Ascending aorta (tissue), 2 donors: Measurements from ENCODE around the gene CDC16. TPM values are rescaled to one million over a fixed set of nuclear protein-coding genes. Genes with fewer than 3 reads are reported as not detected.

Experiments
- DNase-seq, 2 donors: peaks; one replicate each; pipeline ENCODE4 v3.0.0-alpha.2; 2019; ENCODE audit warnings: low spot score in 2 of 2
- H3K27ac ChIP-seq, 2 donors: fragments of 200-600 bp; sonication (generic); one replicate each; pipeline ENCODE4 v1.5.1; 2016 to 2017; ENCODE audit warnings: mild to moderate bottlenecking in 1 of 2
- H3K27me3 ChIP-seq: fragments of 200-600 bp; sonication (generic); one replicate; pipeline ENCODE4 v1.5.1; 2017
- H3K36me3 ChIP-seq, 2 donors: fragments of 200-600 bp; sonication (generic); one replicate each; pipeline ENCODE4 v1.5.1; 2016
- H3K4me1 ChIP-seq, 2 donors: fragments of 200-600 bp; sonication (generic); one replicate each; pipeline ENCODE4 v1.5.1; 2016 to 2017; ENCODE audit warnings: mild to moderate bottlenecking in 1 of 2
- H3K4me3 ChIP-seq, 2 donors: fragments of 200-600 bp; sonication (generic); one replicate each; pipeline ENCODE4 v1.5.1; 2016 to 2017; ENCODE audit warnings: mild to moderate bottlenecking in 1 of 2
- H3K9me3 ChIP-seq, 2 donors: fragments of 200-600 bp; sonication (generic); one replicate each; pipeline ENCODE4 v1.5.1; 2016
- intact Hi-C: fragments of 100-400 bp; cut with DNase I; formaldehyde crosslinking; loops from one replicate; pipeline ENCODE4 v1.15.1; 2023
- total RNA-seq: library from RNA; depleted of rRNA; stranded (reverse); fragments of >200 nt; gene quantifications from one replicate; pipeline ENCODE4 v1.1.0, GENCODE V29; 2016
- TF ChIP-seq, protein P1 (sequence below), 3 experiments: fragments of 200-600 bp in 2 of 3; fragments of 450-650 bp in 1 of 3; sonication (generic) in 2 of 3; IDR thresholded peaks; one replicate each; pipeline ENCODE4 v1.5.1; 2016 to 2019; ENCODE audit warnings: antibody characterized with exemption in 3 of 3, mild to moderate bottlenecking in 1 of 3, moderate library complexity in 1 of 3

CDC16 gene
- total RNA-seq, 1 donor from 2014 or later, result 41.1 TPM

DNA sequence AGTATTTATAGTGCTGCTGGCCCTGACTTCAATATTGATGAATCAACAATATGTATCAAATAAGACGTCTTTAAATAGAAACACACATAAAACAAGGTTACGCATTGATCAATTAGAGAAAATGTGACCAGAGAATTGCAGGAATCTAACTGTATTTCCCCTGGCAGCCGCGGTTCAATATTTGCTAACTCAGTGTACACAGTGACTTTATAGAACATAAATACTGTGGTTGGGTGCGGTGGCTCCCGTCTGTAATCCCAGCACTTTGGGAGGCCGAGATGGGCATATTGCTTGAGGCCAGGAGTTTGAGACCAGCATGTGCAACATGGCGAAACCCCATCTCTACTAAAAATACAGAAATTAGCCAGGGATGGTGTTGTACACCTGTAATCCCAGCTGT is 23.9 kb downstream of the CDC16 start:
- Histone ChIP-seq H3K27ac (no peak overlapping the region), H3K36me3 (peaks cover 67 to 97% of the 10 kb centered on the region in 2 donors), H3K9me3 (no peaks in the 10 kb centered on the region), H3K4me1 (no peaks in the 10 kb centered on the region), H3K4me3 (no peak overlapping the region), H3K27me3 (no peaks in the 10 kb centered on the region)
- TF ChIP-seq, protein P1, sequence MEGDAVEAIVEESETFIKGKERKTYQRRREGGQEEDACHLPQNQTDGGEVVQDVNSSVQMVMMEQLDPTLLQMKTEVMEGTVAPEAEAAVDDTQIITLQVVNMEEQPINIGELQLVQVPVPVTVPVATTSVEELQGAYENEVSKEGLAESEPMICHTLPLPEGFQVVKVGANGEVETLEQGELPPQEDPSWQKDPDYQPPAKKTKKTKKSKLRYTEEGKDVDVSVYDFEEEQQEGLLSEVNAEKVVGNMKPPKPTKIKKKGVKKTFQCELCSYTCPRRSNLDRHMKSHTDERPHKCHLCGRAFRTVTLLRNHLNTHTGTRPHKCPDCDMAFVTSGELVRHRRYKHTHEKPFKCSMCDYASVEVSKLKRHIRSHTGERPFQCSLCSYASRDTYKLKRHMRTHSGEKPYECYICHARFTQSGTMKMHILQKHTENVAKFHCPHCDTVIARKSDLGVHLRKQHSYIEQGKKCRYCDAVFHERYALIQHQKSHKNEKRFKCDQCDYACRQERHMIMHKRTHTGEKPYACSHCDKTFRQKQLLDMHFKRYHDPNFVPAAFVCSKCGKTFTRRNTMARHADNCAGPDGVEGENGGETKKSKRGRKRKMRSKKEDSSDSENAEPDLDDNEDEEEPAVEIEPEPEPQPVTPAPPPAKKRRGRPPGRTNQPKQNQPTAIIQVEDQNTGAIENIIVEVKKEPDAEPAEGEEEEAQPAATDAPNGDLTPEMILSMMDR (IDR thresholded peaks at IDR 0.05), result no peak
- no peak for DNase-seq
- intact Hi-C loops, result no loop called here

- TF ChIP-seq, protein P1 (IDR thresholded peaks at IDR 0.05), result no peak
- intact Hi-C loops, result no loop called here
Observed at GRCh38 chr13:114259374-114259773, 24.7 kb downstream of the CDC16 start.

DNA sequence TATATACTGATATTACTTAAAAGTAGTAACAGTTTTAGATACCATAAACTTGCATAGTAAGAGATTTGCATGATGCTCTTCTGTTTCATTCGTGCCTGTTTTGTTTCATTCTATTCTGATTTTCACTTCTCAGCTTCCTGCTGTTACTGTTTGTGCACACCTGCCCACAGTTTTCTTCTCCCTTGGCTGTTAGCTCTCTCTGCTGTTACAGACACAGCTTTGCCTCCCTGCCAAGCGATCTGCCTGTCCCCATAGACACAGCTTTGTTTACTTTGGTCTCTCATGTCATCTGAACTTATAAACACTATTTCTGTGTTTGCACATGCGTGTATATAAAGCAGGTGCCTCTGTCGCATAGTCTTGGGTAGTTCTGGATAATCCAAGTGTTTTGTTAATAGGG is 25.3 kb downstream of the CDC16 start:
- Histone ChIP-seq H3K36me3 (peaks cover 75 to 98% of the 10 kb centered on the region in 2 donors), H3K9me3 (no peaks in the 10 kb centered on the region), H3K27ac (no peak overlapping the region), H3K4me3 (no peak overlapping the region), H3K4me1 (no peaks in the 10 kb centered on the region), H3K27me3 (no peaks in the 10 kb centered on the region)
- TF ChIP-seq, protein P1 (IDR thresholded peaks at IDR 0.05), result no peak
- intact Hi-C loops, result no loop called here
- DNase-seq, result no peak

More at GRCh38 chr13:114259374-114259773, 24.7 kb downstream of the CDC16 start:
- Histone ChIP-seq H3K9me3 (no peaks in the 10 kb centered on the region), H3K27ac (no peak overlapping the region), H3K27me3 (no peaks in the 10 kb centered on the region), H3K36me3 (peaks cover 74 to 98% of the 10 kb centered on the region in 2 donors), H3K4me3 (no peak overlapping the region), H3K4me1 (no peaks in the 10 kb centered on the region)
- DNase-seq, result no peak

DNA sequence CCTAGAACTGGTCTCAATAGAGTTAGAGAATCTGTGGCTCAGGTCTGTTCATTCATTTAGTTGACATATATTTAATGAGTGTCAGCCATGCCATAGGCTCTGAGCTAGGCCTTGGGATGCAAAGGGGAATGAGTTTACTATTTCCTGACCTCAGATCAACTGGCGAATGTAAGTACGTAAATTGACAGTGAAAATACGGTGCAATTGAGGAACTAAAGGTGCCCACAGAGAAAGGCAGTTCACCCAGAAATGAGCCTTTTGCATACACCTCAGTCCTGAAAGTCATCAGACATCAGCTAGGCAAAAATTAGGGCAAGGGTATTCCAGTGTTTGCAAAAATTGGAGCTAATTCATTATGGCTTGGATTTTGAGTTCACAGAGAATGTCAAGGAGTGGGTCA is 26.1 kb downstream of the CDC16 start:
- DNase-seq, result no peak
- Histone ChIP-seq H3K9me3 (no peaks in the 10 kb centered on the region), H3K27me3 (no peaks in the 10 kb centered on the region), H3K27ac (no peak overlapping the region), H3K4me3 (no peak overlapping the region), H3K4me1 (no peaks in the 10 kb centered on the region), H3K36me3 (peaks cover 80 to 98% of the 10 kb centered on the region in 2 donors)
- intact Hi-C loops, result no loop called here
- TF ChIP-seq, protein P1 (IDR thresholded peaks at IDR 0.05), result no peak

DNA sequence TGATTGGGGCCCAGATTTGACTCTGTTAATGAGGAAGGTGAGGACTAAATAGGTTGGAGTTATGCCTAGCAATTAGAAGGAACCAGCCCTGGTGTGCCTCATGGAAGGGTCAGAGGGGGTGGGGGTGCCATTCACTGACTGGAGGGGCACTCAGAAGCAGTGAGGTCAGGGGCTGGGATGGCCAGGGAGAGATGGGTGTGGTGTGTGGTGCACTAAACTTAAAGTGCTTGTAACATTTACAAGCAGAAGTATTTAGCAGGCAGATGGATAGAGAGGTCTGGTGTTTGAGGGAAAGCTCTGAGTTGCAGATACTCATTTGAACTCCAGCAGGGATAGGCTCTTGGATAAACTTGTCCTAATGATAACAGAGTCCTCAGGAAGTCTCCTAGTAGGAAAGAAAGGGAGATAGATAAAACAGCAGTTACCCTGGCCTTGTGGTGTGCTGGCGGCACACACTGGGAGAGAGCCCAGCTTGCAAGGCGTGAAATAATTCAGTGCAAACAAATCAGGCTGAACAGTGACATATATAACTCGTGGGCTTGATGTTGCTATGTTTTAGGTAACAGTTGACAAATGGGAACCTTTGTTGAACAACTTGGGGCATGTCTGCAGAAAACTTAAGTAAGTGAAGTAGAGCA is 26.8 kb downstream of the CDC16 start:
- H3K4me3 ChIP-seq, result no peak overlapping the region
- no peaks in the 10 kb centered on the region for H3K4me1 ChIP-seq
- TF ChIP-seq, protein P1 (IDR thresholded peaks at IDR 0.05), result no peak
- no peaks in the 10 kb centered on the region for H3K27me3 ChIP-seq
- H3K27ac ChIP-seq, result no peak overlapping the region
- peaks cover 85 to 98% of the 10 kb centered on the region in 2 donors for H3K36me3 ChIP-seq
- no peaks in the 10 kb centered on the region for H3K9me3 ChIP-seq
- no peak for DNase-seq
- intact Hi-C loops, result no loop called here
